Activated CD8-positive, alpha-beta memory T cell treated with anti-CD3 and anti-CD28 coated beads, Interleukin-2, amount 50 U/mL, for 1 hour (primary cell): ENCODE data around the gene TSSC4.

Source experiments
- DNase-seq: peaks from one replicate; pipeline ENCODE4 v3.0.0-alpha.2; 2020; ENCODE audit errors: extremely low read depth

TSSC4 gene

GRCh38 chr11:2447951-2448650, 47.6 kb downstream of the TSSC4 start:
- no peak for DNase-seq

DNA sequence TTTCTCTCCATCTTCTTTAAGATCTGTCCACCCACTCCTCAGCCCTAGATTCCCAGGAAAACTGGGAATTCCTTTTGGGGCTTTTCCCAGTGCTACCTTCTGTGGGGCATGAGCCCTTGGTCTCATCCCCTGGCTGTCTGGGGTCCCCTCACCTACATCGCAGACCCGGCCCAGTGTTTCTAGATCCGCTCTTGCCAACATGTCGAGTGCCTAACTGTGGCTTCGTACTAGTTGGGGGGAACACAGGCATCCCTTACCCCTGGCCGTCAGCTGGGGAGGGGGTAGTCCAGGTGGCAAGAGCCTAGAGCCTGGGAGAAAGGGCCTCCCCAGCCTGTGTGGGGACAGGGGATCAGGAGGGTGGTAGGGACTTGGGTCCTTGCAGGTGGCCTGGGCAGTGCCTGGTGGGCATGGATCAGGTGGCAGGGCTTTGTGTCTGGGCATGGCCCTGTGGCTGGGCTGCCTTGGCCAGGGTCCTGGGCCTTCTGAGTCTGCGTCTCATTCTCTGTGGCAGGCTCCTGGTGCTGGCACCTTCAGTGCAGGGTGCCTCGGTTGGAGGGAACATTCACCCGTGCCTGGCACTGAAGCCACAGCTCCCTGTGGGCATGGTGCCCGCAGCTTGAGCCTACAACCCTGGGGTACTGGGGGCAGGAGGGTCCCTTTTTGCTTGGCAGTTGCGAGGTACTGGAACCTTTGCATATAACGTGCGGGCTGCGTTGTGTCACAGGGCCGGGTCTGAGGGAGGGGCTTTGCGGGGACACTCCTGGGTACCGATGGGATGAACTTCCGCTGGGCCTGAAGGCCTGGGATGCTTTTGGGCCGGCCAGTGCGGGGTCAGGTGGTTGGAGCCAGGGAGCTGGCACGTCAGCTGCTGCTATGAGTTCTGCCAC, 48.4 kb downstream of the TSSC4 start:
- DNase-seq, result no peak

- no peak for DNase-seq
These were observed 49.2 kb downstream of the TSSC4 start for GRCh38 chr11:2449548-2450320.

GRCh38 chr11:2450321-2451041, 49.9 kb downstream of the TSSC4 start:
- DNase-seq, result no peak

- no peak for DNase-seq
These were observed 50.8 kb downstream of the TSSC4 start for GRCh38 chr11:2451336-2451735.

- no peak for DNase-seq
These were observed 51.4 kb downstream of the TSSC4 start for GRCh38 chr11:2451916-2452315.

- DNase-seq, result no peak
These were observed 51.9 kb downstream of the TSSC4 start for GRCh38 chr11:2452321-2453012.

- no peak for DNase-seq
These were observed 52.9 kb downstream of the TSSC4 start for GRCh38 chr11:2453436-2453835.
